ENCODE measurements around the gene DIPK2A. TPM values are rescaled to one million over a fixed set of nuclear protein-coding genes. Genes with fewer than 3 reads are reported as not detected.

Gene DIPK2A
- total RNA-seq, 2 donors from 2014 or later = 10.0 to 21.5 TPM

GRCh38 chr3:143989461-143989860 is 17.8 kb downstream of the DIPK2A start:
- Histone ChIP-seq H3K27ac (no peak overlapping the region), H3K9me3 (no peaks in the 10 kb centered on the region), H3K36me3 (no peaks in the 10 kb centered on the region), H3K4me3 (no peak overlapping the region), H3K4me1 (no peaks in the 10 kb centered on the region), H3K27me3 (no peaks in the 10 kb centered on the region)
- no peak for DNase-seq (ENCODE audit: low spot score)
- TF ChIP-seq CTCF (IDR thresholded peaks at IDR 0.05) = no peak

- no peak for TF ChIP-seq CTCF (IDR thresholded peaks at IDR 0.05)
- DNase-seq (ENCODE audit: low spot score) = no peak
- Histone ChIP-seq H3K36me3 (no peaks in the 10 kb centered on the region), H3K4me3 (no peak overlapping the region), H3K9me3 (no peaks in the 10 kb centered on the region), H3K27ac (no peak overlapping the region), H3K27me3 (no peaks in the 10 kb centered on the region), H3K4me1 (no peaks in the 10 kb centered on the region)
These were observed 20.1 kb downstream of the DIPK2A start for GRCh38 chr3:143991713-143992112.

DNA sequence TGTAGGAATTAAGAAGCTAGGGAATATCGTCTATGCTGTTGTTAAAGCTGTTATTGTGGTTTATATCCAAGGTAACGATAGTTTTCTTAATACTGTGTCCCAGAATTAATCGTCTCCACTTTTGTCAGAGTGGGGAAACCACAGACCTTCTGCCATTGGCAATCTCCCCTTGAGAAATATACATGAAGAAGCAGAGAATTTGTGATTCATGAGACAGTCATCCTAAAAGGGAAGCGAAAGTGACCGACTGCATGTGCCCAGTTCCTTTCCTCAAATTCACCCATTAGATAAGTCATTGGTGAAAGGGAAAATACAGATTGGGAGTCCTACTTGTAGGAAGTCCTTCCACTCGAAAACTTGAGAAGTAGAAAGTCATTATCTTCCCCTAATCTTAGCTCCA is 26.6 kb downstream of the DIPK2A start:
- Histone ChIP-seq H3K4me1 (no peaks in the 10 kb centered on the region), H3K36me3 (no peaks in the 10 kb centered on the region), H3K4me3 (no peak overlapping the region), H3K27ac (no peak overlapping the region), H3K9me3 (no peaks in the 10 kb centered on the region), H3K27me3 (no peaks in the 10 kb centered on the region)
- TF ChIP-seq CTCF (IDR thresholded peaks at IDR 0.05) = no peak
- no peak for DNase-seq (ENCODE audit: low spot score)

- no peaks in the 10 kb centered on the region for H3K9me3 ChIP-seq
- DNase-seq (ENCODE audit: low spot score) = no peak
- H3K27ac ChIP-seq = no peak overlapping the region
- no peaks in the 10 kb centered on the region for H3K36me3 ChIP-seq
- no peaks in the 10 kb centered on the region for H3K27me3 ChIP-seq
- TF ChIP-seq CTCF (IDR thresholded peaks at IDR 0.05) = no peak
- no peak overlapping the region for H3K4me3 ChIP-seq
- no peaks in the 10 kb centered on the region for H3K4me1 ChIP-seq
These were observed 31.4 kb downstream of the DIPK2A start for GRCh38 chr3:144003051-144003450.

GRCh38 chr3:144010371-144010770 is 38.7 kb downstream of the DIPK2A start:
- Histone ChIP-seq H3K4me3 (no peak overlapping the region), H3K36me3 (no peaks in the 10 kb centered on the region), H3K27me3 (no peaks in the 10 kb centered on the region), H3K9me3 (no peaks in the 10 kb centered on the region), H3K4me1 (no peaks in the 10 kb centered on the region), H3K27ac (no peak overlapping the region)
- no peak for DNase-seq (ENCODE audit: low spot score)
- no peak for TF ChIP-seq CTCF (IDR thresholded peaks at IDR 0.05)

DNA sequence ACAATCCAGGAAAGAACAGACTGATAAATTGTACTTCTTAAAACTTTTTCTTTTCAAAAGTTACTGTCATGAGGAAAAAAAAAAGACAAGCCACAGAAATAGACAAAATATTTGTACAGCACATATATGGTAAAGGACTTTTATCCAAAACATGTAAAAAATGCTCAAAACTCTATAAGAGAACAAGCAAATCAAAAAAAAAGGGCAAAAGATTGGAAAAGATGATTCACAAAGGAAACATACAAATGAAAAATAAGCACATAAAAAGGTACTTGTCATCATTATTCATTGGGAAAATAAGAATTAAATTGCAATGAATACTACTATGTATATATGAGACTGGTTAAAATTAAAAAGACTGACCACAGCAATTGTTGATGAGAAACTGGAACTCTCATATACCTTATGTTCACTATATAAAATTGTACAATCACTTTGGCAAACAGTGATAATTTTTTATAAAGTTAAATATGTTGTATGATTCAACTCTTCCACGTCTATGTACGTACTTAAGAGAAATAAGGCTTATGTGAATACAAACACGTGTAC is 39.7 kb downstream of the DIPK2A start:
- Histone ChIP-seq H3K9me3 (no peaks in the 10 kb centered on the region), H3K27me3 (no peaks in the 10 kb centered on the region), H3K27ac (no peak overlapping the region), H3K36me3 (no peaks in the 10 kb centered on the region), H3K4me3 (no peak overlapping the region), H3K4me1 (no peaks in the 10 kb centered on the region)
- TF ChIP-seq CTCF (IDR thresholded peaks at IDR 0.05) = no peak
- no peak for DNase-seq (ENCODE audit: low spot score)

All from right atrium auricular region (tissue), 2 donors.